ENCODE results near the gene EHMT1.

DNA sequence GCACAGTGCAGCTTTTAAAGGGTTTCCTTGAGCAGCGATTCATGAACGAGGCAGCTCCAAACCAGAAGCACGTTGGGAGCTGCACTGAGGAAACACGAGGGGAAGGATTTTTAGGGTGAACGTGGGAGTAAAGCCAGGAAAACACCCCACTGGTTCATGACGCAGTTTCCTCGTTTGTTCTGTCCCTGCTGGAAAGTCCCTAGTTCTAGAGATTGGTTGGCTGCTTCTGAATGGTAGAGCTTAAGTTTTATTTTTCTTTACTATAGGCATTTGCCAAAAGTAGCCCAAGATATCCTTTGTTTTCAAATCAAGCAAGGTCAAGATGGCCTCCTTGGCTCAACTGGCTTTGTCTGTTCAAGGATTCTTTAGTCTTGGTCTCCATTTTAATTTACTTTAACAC is 142.2 kb downstream of the EHMT1 start:
- TF ChIP-seq, protein P1, sequence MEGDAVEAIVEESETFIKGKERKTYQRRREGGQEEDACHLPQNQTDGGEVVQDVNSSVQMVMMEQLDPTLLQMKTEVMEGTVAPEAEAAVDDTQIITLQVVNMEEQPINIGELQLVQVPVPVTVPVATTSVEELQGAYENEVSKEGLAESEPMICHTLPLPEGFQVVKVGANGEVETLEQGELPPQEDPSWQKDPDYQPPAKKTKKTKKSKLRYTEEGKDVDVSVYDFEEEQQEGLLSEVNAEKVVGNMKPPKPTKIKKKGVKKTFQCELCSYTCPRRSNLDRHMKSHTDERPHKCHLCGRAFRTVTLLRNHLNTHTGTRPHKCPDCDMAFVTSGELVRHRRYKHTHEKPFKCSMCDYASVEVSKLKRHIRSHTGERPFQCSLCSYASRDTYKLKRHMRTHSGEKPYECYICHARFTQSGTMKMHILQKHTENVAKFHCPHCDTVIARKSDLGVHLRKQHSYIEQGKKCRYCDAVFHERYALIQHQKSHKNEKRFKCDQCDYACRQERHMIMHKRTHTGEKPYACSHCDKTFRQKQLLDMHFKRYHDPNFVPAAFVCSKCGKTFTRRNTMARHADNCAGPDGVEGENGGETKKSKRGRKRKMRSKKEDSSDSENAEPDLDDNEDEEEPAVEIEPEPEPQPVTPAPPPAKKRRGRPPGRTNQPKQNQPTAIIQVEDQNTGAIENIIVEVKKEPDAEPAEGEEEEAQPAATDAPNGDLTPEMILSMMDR (IDR thresholded peaks at IDR 0.05 in 2 of 3, conservative IDR thresholded peaks at IDR 0.05 in 1 of 3; ENCODE audit: control insufficient read depth in 2 of 3, extremely low read depth in 1 of 3, insufficient read depth in 1 of 3, low read depth in 3 of 3, low read length in 3 of 3), result no peak
- TF ChIP-seq, protein P2, sequence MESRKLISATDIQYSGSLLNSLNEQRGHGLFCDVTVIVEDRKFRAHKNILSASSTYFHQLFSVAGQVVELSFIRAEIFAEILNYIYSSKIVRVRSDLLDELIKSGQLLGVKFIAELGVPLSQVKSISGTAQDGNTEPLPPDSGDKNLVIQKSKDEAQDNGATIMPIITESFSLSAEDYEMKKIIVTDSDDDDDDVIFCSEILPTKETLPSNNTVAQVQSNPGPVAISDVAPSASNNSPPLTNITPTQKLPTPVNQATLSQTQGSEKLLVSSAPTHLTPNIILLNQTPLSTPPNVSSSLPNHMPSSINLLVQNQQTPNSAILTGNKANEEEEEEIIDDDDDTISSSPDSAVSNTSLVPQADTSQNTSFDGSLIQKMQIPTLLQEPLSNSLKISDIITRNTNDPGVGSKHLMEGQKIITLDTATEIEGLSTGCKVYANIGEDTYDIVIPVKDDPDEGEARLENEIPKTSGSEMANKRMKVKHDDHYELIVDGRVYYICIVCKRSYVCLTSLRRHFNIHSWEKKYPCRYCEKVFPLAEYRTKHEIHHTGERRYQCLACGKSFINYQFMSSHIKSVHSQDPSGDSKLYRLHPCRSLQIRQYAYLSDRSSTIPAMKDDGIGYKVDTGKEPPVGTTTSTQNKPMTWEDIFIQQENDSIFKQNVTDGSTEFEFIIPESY (IDR thresholded peaks at IDR 0.05), result no peak
- TF ChIP-seq ZSCAN29 (IDR thresholded peaks at IDR 0.05), result no peak
- TF ChIP-seq JUND (IDR thresholded peaks at IDR 0.05; ENCODE audit: low read depth, low read length), result no peak
- TF ChIP-seq, protein P3, sequence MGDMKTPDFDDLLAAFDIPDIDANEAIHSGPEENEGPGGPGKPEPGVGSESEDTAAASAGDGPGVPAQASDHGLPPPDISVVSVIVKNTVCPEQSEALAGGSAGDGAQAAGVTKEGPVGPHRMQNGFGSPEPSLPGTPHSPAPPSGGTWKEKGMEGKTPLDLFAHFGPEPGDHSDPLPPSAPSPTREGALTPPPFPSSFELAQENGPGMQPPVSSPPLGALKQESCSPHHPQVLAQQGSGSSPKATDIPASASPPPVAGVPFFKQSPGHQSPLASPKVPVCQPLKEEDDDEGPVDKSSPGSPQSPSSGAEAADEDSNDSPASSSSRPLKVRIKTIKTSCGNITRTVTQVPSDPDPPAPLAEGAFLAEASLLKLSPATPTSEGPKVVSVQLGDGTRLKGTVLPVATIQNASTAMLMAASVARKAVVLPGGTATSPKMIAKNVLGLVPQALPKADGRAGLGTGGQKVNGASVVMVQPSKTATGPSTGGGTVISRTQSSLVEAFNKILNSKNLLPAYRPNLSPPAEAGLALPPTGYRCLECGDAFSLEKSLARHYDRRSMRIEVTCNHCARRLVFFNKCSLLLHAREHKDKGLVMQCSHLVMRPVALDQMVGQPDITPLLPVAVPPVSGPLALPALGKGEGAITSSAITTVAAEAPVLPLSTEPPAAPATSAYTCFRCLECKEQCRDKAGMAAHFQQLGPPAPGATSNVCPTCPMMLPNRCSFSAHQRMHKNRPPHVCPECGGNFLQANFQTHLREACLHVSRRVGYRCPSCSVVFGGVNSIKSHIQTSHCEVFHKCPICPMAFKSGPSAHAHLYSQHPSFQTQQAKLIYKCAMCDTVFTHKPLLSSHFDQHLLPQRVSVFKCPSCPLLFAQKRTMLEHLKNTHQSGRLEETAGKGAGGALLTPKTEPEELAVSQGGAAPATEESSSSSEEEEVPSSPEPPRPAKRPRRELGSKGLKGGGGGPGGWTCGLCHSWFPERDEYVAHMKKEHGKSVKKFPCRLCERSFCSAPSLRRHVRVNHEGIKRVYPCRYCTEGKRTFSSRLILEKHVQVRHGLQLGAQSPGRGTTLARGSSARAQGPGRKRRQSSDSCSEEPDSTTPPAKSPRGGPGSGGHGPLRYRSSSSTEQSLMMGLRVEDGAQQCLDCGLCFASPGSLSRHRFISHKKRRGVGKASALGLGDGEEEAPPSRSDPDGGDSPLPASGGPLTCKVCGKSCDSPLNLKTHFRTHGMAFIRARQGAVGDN (IDR thresholded peaks at IDR 0.05), result peak; percentile 97

All from GM12878 (cell line).